H9 (cell line): ENCODE measurements around the gene CHMP4A. TPM values are rescaled to one million over a fixed set of nuclear protein-coding genes. Genes with fewer than 3 reads are reported as not detected.

Experiments
- DNase-seq: peaks from one replicate; pipeline ENCODE4 v3.0.0-alpha.2; 2017
- H2AFZ ChIP-seq: one replicate; pipeline ENCODE4 v1.6.1; 2013; ENCODE audit warnings: mild to moderate bottlenecking, low read length, control low read depth, moderate library complexity
- H2AK5ac ChIP-seq: 2 replicates; pipeline ENCODE4 v1.6.1; 2013; ENCODE audit warnings: low read length, control low read depth, mixed read lengths; ENCODE audit not compliant: insufficient read length
- H2BK120ac ChIP-seq: one replicate; pipeline ENCODE4 v1.6.1; 2013; ENCODE audit warnings: low read depth, mild to moderate bottlenecking, low read length, control low read depth, inconsistent platforms; ENCODE audit not compliant: poor library complexity, severe bottlenecking
- H2BK12ac ChIP-seq: 2 replicates; pipeline ENCODE4 v1.6.1; 2013; ENCODE audit warnings: low read length, control low read depth, mixed read lengths, low read depth; ENCODE audit not compliant: insufficient read length
- H2BK15ac ChIP-seq: 2 replicates; pipeline ENCODE4 v1.6.1; 2013; ENCODE audit warnings: low read depth, low read length, control low read depth
- H2BK20ac ChIP-seq: one replicate; pipeline ENCODE4 v1.6.1; 2013; ENCODE audit warnings: low read depth, mild to moderate bottlenecking, low read length, control low read depth, inconsistent platforms; ENCODE audit not compliant: poor library complexity, severe bottlenecking
- H2BK5ac ChIP-seq: 2 replicates; pipeline ENCODE4 v1.6.1; 2013; ENCODE audit warnings: low read length, control low read depth, mixed read lengths; ENCODE audit not compliant: insufficient read length
- H3K14ac ChIP-seq: 2 replicates; pipeline ENCODE4 v1.6.1; 2013; ENCODE audit warnings: low read length, control low read depth; ENCODE audit not compliant: insufficient read depth
- H3K18ac ChIP-seq: 2 replicates; pipeline ENCODE4 v1.6.1; 2013; ENCODE audit warnings: low read depth, mild to moderate bottlenecking, mixed read lengths, low read length, control low read depth; ENCODE audit not compliant: insufficient read length
- H3K23ac ChIP-seq: 2 replicates; pipeline ENCODE4 v1.6.1; 2013; ENCODE audit warnings: low read length, control low read depth, mixed read lengths, low read depth; ENCODE audit not compliant: insufficient read length
- H3K23me2 ChIP-seq: 2 replicates; pipeline ENCODE4 v1.6.1; 2013; ENCODE audit warnings: low read depth, mild to moderate bottlenecking, mixed read lengths, low read length, control low read depth; ENCODE audit not compliant: insufficient read length, poor library complexity, severe bottlenecking
- H3K27ac ChIP-seq: 2 replicates; pipeline ENCODE4 v1.5.1; 2013; ENCODE audit warnings: low read length, control low read depth, mixed read lengths, low read depth; ENCODE audit not compliant: insufficient read length
- H3K27me3 ChIP-seq: 2 replicates; pipeline ENCODE4 v1.6.1; 2013; ENCODE audit warnings: low read length, control low read depth, inconsistent platforms; ENCODE audit not compliant: insufficient read depth
- H3K4ac ChIP-seq: 2 replicates; pipeline ENCODE4 v1.6.1; 2013; ENCODE audit warnings: low read depth, mild to moderate bottlenecking, control low read depth, inconsistent platforms, low read length, moderate library complexity
- H3K4me1 ChIP-seq: 2 replicates; pipeline ENCODE4 v1.6.1; 2013; ENCODE audit warnings: low read length, control low read depth, inconsistent platforms; ENCODE audit not compliant: insufficient read depth
- H3K4me2 ChIP-seq: 2 replicates; pipeline ENCODE4 v1.6.1; 2013; ENCODE audit warnings: low read length, control low read depth, mixed read lengths; ENCODE audit not compliant: insufficient read length, insufficient read depth
- H3K56ac ChIP-seq: 2 replicates; pipeline ENCODE4 v1.6.1; 2013; ENCODE audit warnings: low read depth, mild to moderate bottlenecking, mixed read lengths, low read length, control low read depth; ENCODE audit not compliant: insufficient read length
- H3K79me1 ChIP-seq: 2 replicates; pipeline ENCODE4 v1.6.1; 2013; ENCODE audit warnings: low read depth, mild to moderate bottlenecking, moderate library complexity, low read length, control low read depth, inconsistent platforms; ENCODE audit not compliant: insufficient read depth, poor library complexity, severe bottlenecking
- H3K79me2 ChIP-seq: 2 replicates; pipeline ENCODE4 v1.6.1; 2013; ENCODE audit warnings: low read length, control low read depth, inconsistent platforms; ENCODE audit not compliant: insufficient read depth
- H3K9ac ChIP-seq: 2 replicates; pipeline ENCODE4 v1.6.1; 2013; ENCODE audit warnings: low read length, control low read depth, mixed read lengths; ENCODE audit not compliant: insufficient read length; ENCODE audit errors: extremely low read depth
- H3K9me3 ChIP-seq: one replicate; pipeline ENCODE4 v1.6.1; 2013; ENCODE audit warnings: low read depth, low read length, inconsistent platforms; ENCODE audit not compliant: control insufficient read depth
- H3T11ph ChIP-seq: one replicate; pipeline ENCODE4 v1.6.1; 2013; ENCODE audit warnings: mild to moderate bottlenecking, low read length, control low read depth, inconsistent platforms
- H4K20me1 ChIP-seq: one replicate; pipeline ENCODE4 v1.6.1; 2013; ENCODE audit not compliant: control insufficient read depth, insufficient read length, insufficient read depth
- H4K5ac ChIP-seq: 2 replicates; pipeline ENCODE4 v1.6.1; 2013; ENCODE audit warnings: low read depth, mild to moderate bottlenecking, mixed read lengths, low read length, control low read depth; ENCODE audit not compliant: insufficient read length
- H4K8ac ChIP-seq: replicated peaks from 2 replicates; pipeline ENCODE4 v1.6.1; 2013; ENCODE audit warnings: low read length, control low read depth, mixed read lengths, low read depth; ENCODE audit not compliant: insufficient read length
- H4K91ac ChIP-seq: 2 replicates; pipeline ENCODE4 v1.6.1; 2013; ENCODE audit warnings: low read depth, mild to moderate bottlenecking, moderate library complexity, mixed read lengths, low read length, control low read depth; ENCODE audit not compliant: insufficient read length
- H3K27ac Mint-ChIP-seq, 3 experiments: 2 replicates in 2 of 3; 3 replicates in 1 of 3; pipeline ENCODE4 v1.8.0; 2020 to 2021; ENCODE audit warnings: mixed read lengths in 3 of 3, mild to moderate bottlenecking in 1 of 3, moderate library complexity in 1 of 3
- H3K27me3 Mint-ChIP-seq: 2 replicates; pipeline ENCODE4 v1.8.0; 2021; ENCODE audit warnings: low read depth, mild to moderate bottlenecking, moderate library complexity, mixed read lengths
- H3K36me3 Mint-ChIP-seq, 3 experiments: 2 replicates in 2 of 3; 3 replicates in 1 of 3; pipeline ENCODE4 v1.8.0; 2020 to 2021; ENCODE audit warnings: low read depth in 3 of 3, mixed read lengths in 3 of 3; ENCODE audit not compliant: insufficient read depth in 1 of 3
- H3K4me1 Mint-ChIP-seq, 2 experiments: 2 replicates each; pipeline ENCODE4 v1.8.0; 2020; ENCODE audit warnings: mixed read lengths in 2 of 2
- H3K4me3 Mint-ChIP-seq, 2 experiments: 2 replicates in 1 of 2; 3 replicates in 1 of 2; pipeline ENCODE4 v1.8.0; 2020 to 2021; ENCODE audit warnings: mild to moderate bottlenecking in 2 of 2, mixed read lengths in 2 of 2, moderate library complexity in 1 of 2
- H3K9me3 Mint-ChIP-seq, 2 experiments: 2 replicates in 1 of 2; 3 replicates in 1 of 2; pipeline ENCODE4 v1.8.0; 2020; ENCODE audit warnings: mild to moderate bottlenecking in 2 of 2, mixed read lengths in 2 of 2, moderate library complexity in 1 of 2
- WGBS: extraction: QIAGEN DNeasy Blood & Tissue Kit; methylation state at CpG from one replicate; pipeline ENCODE4 v1.1.7; 2013; ENCODE audit warnings: missing lambda C conversion rate, low lambda C conversion rate, mixed read lengths; ENCODE audit not compliant: insufficient read length; ENCODE audit errors: extremely low coverage; 5-methylcytosine and 5-hydroxymethylcytosine counted together
- total RNA-seq: library from RNA; stranded (reverse); gene quantifications from 2 replicates; pipeline ENCODE4 v1.2.1, GENCODE V29; 2021
- TF ChIP-seq, protein P1 (sequence below): fragments of 200-600 bp; sonication (generic); conservative IDR thresholded peaks from 3 replicates; pipeline ENCODE4 v1.8.0; 2021; ENCODE audit warnings: antibody characterized with exemption, mild to moderate bottlenecking

CHMP4A gene
- total RNA-seq, 1 experiment from 2014 or later: 46.2 TPM

- H2AK5ac ChIP-seq: no peak overlapping the region
- no peak overlapping the region for H3K4me2 ChIP-seq
- TF ChIP-seq, protein P1, sequence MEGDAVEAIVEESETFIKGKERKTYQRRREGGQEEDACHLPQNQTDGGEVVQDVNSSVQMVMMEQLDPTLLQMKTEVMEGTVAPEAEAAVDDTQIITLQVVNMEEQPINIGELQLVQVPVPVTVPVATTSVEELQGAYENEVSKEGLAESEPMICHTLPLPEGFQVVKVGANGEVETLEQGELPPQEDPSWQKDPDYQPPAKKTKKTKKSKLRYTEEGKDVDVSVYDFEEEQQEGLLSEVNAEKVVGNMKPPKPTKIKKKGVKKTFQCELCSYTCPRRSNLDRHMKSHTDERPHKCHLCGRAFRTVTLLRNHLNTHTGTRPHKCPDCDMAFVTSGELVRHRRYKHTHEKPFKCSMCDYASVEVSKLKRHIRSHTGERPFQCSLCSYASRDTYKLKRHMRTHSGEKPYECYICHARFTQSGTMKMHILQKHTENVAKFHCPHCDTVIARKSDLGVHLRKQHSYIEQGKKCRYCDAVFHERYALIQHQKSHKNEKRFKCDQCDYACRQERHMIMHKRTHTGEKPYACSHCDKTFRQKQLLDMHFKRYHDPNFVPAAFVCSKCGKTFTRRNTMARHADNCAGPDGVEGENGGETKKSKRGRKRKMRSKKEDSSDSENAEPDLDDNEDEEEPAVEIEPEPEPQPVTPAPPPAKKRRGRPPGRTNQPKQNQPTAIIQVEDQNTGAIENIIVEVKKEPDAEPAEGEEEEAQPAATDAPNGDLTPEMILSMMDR: no peak
- no peak overlapping the region for H3K23ac ChIP-seq
- no CpG with 5 or more reads among the region's 9 CpGs for WGBS
- no peaks in the 10 kb centered on the region for H3K9me3 ChIP-seq
- no peak overlapping the region for H3K18ac ChIP-seq
- Mint-ChIP-seq H3K27ac (peak overlapping the region in 2 of 3 experiments; percentile 37 to 63; a peak in 4 of 7 replicates), H3K4me3 (peak overlapping the region; percentile 94 to 95; a peak in 3 of 5 replicates), H3K4me1 (peaks cover 17 to 20% of the 10 kb centered on the region in 2 experiments), H3K9me3 (no peaks in the 10 kb centered on the region), H3K36me3 (peaks cover 23 to 72% (median 60%) of the 10 kb centered on the region in 3 experiments), H3K27me3 (no peaks in the 10 kb centered on the region)
- H3K27ac ChIP-seq: no peak overlapping the region
- no peak overlapping the region for H2BK120ac ChIP-seq
- no peak overlapping the region for H2AFZ ChIP-seq
- H3K4me1 ChIP-seq: no peaks in the 10 kb centered on the region; the same call in 1 of the 2 replicates
- no peak overlapping the region for H3K14ac ChIP-seq
- H3K56ac ChIP-seq: no peak overlapping the region
- no peak overlapping the region for H3K9ac ChIP-seq
- no peaks in the 10 kb centered on the region for H3K27me3 ChIP-seq
- no peak for DNase-seq
- no peak overlapping the region for H3K4ac ChIP-seq
- H4K91ac ChIP-seq: no peak overlapping the region
- H4K8ac ChIP-seq: no peak overlapping the region
- no peak overlapping the region for H2BK15ac ChIP-seq
- no peak overlapping the region for H3T11ph ChIP-seq
- H3K23me2 ChIP-seq: no peaks in the 10 kb centered on the region
- no peak overlapping the region for H2BK20ac ChIP-seq
- no peaks in the 10 kb centered on the region for H4K20me1 ChIP-seq
- H2BK5ac ChIP-seq: no peak overlapping the region
- peaks cover 4% of the 10 kb centered on the region for H3K79me1 ChIP-seq
- H3K79me2 ChIP-seq: no peaks in the 10 kb centered on the region
- H4K5ac ChIP-seq: no peak overlapping the region
- no peak overlapping the region for H2BK12ac ChIP-seq
Measured at GRCh38 chr14:24189460-24189859, 23.8 kb downstream of the CHMP4A start.
